Gastroesophageal sphincter (tissue), 3 donors: ENCODE results near the gene SFMBT2.

ENCODE experiments used
- EP300 ChIP-seq: sonication (generic); formaldehyde crosslinking; IDR thresholded peaks from one replicate; pipeline ENCODE4 v1.6.1; 2017; ENCODE audit warnings: antibody characterized with exemption, mild to moderate bottlenecking
- TF ChIP-seq, protein P1 (sequence below), 4 experiments: fragments of 200-600 bp in 2 of 4; fragments of 450-650 bp in 2 of 4; sonication (generic) in 1 of 4; IDR thresholded peaks; one replicate each; pipeline ENCODE4 v1.5.1; 2017 to 2019; ENCODE audit warnings: antibody characterized with exemption in 4 of 4, mild to moderate bottlenecking in 2 of 4, moderate library complexity in 2 of 4

DNA sequence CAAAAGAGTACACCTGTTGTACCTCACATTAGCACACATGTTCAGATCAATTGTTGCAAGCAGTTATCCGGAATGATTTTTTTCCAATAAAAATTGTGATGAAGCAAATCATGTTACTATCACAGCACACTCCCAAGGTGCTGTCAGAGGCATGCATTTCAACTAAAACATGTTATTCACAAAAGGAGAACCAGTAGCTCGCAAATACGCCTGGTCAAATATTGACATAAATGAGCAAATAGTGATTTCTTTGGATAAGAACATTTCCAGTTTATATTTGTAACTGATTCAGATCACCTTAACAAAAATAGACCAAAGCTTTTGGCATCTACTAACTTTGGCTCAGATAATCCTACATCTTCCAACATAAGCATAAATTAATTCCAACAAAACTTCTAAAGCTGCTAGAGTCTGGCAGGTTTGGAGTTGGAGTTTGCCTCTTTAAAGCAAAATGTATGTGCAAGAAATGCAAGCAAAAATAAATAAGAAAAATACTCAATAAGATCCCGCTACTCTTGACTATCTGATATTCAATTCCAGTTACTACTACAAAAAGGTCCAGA, 208.0 kb downstream of the SFMBT2 start:
- TF ChIP-seq, protein P1, sequence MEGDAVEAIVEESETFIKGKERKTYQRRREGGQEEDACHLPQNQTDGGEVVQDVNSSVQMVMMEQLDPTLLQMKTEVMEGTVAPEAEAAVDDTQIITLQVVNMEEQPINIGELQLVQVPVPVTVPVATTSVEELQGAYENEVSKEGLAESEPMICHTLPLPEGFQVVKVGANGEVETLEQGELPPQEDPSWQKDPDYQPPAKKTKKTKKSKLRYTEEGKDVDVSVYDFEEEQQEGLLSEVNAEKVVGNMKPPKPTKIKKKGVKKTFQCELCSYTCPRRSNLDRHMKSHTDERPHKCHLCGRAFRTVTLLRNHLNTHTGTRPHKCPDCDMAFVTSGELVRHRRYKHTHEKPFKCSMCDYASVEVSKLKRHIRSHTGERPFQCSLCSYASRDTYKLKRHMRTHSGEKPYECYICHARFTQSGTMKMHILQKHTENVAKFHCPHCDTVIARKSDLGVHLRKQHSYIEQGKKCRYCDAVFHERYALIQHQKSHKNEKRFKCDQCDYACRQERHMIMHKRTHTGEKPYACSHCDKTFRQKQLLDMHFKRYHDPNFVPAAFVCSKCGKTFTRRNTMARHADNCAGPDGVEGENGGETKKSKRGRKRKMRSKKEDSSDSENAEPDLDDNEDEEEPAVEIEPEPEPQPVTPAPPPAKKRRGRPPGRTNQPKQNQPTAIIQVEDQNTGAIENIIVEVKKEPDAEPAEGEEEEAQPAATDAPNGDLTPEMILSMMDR (IDR thresholded peaks at IDR 0.05): no peak
- no peak for TF ChIP-seq EP300
